K562 (cell line): ENCODE results near the gene PRMT7. TPM values are rescaled to one million over a fixed set of nuclear protein-coding genes. Genes with fewer than 3 reads are reported as not detected.

Source experiments
- ATAC-seq: fragments of 200-7000 bp; cut with Tn5 transposase; 3 replicates; pipeline ENCODE4 v1.9.1; 2020; ENCODE audit warnings: moderate library complexity
- BruUV-seq: library from RNA; stranded (reverse); fragments of 400-500 nt; replicated peaks from 2 replicates; lab custom pipeline; 2021; lab: Mats Ljungman, UMichigan
- CTCF ChIA-PET: fragments of 300-600 bp; formaldehyde crosslinking; extraction: SDS; loops from one replicate; lab custom pipeline; 2021; ENCODE audit warnings: low intra/inter-chr PET ratio; lab: Yijun Ruan, JAX
- POLR2A ChIA-PET: fragments of 300-600, 350-650 bp; sonication (Branson Sonifier 250); formaldehyde crosslinking; extraction: SDS; loops from one replicate; lab custom pipeline; 2021; ENCODE audit warnings: antibody characterized with exemption, inconsistent platforms; lab: Yijun Ruan, JAX
- DNase-seq, 4 experiments: peaks; one replicate each; pipeline versions ENCODE4 v3.0.0 to v3.0.0-alpha.2; 2011 to 2018; ENCODE audit warnings: low spot score in 3 of 4, mixed read lengths in 3 of 4; ENCODE audit errors: extremely low read depth in 1 of 4
- FAIRE-seq: peaks from 2 replicates; lab custom pipeline; 2011; peaks lifted over from hg19 to GRCh38; lab: Jason Lieb, UNC
- H2AFZ ChIP-seq: 2 replicates; pipeline ENCODE4 v1.6.0; 2011; ENCODE audit warnings: low read depth, low read length, control low read depth, inconsistent platforms
- H3K27ac ChIP-seq: fragments of 200-600 bp; 3 replicates; pipeline ENCODE4 v1.8.0; 2011; ENCODE audit warnings: low read depth, mild to moderate bottlenecking, control low read depth, inconsistent platforms, low read length, moderate library complexity, mixed read lengths; ENCODE audit errors: extremely low read depth
- H3K27me3 ChIP-seq, 2 experiments: fragments of 300-600 bp in 1 of 2; 2 replicates in 1 of 2; 3 replicates in 1 of 2; pipeline versions ENCODE4 v1.6.0 to v1.8.0; 2011; ENCODE audit warnings: inconsistent platforms in 2 of 2, low read length in 2 of 2, mild to moderate bottlenecking in 1 of 2, mixed read lengths in 1 of 2, moderate library complexity in 1 of 2; ENCODE audit not compliant: control insufficient read depth in 2 of 2, insufficient read depth in 2 of 2
- H3K36me3 ChIP-seq: fragments of 300-600 bp; 3 replicates; pipeline ENCODE4 v1.8.0; 2011; ENCODE audit warnings: mild to moderate bottlenecking, low read length, inconsistent platforms; ENCODE audit not compliant: control insufficient read depth, insufficient read depth
- H3K4me1 ChIP-seq, 2 experiments: fragments of 200-600 bp in 1 of 2; replicated peaks in 1 of 2; 2 replicates in 1 of 2; 3 replicates in 1 of 2; pipeline versions ENCODE4 v1.5.1 to v1.8.0; 2011; ENCODE audit warnings: inconsistent platforms in 2 of 2, low read length in 2 of 2, mild to moderate bottlenecking in 1 of 2, mixed read lengths in 1 of 2, moderate library complexity in 1 of 2; ENCODE audit not compliant: control insufficient read depth in 2 of 2, insufficient read depth in 2 of 2
- H3K4me2 ChIP-seq: 2 replicates; pipeline ENCODE4 v1.6.1; 2011; ENCODE audit warnings: low read length, control low read depth, inconsistent platforms, mixed read lengths; ENCODE audit not compliant: insufficient read depth
- H3K4me3 ChIP-seq: fragments of 200-600 bp; sonication (generic), shearing (Covaris generic); 2 replicates; pipeline ENCODE4 v1.5.1; 2016; ENCODE audit warnings: control low read depth, inconsistent platforms
- H3K79me2 ChIP-seq: fragments of 200-600 bp; 3 replicates; pipeline ENCODE4 v1.8.0; 2011; ENCODE audit warnings: low read length, inconsistent platforms; ENCODE audit not compliant: control insufficient read depth, insufficient read depth
- H3K9ac ChIP-seq, 2 experiments: 2 replicates each; pipeline versions ENCODE4 v1.6.0 to v1.6.1; 2011; ENCODE audit warnings: low read depth in 2 of 2, low read length in 2 of 2, control low read depth in 1 of 2, inconsistent platforms in 1 of 2, mild to moderate bottlenecking in 1 of 2, mixed read lengths in 1 of 2; ENCODE audit not compliant: insufficient read depth in 1 of 2
- H3K9me1 ChIP-seq: one replicate; pipeline ENCODE4 v1.6.0; 2011; ENCODE audit warnings: inconsistent platforms, mild to moderate bottlenecking, low read length, moderate library complexity; ENCODE audit not compliant: control insufficient read depth, insufficient read depth
- H3K9me3 ChIP-seq: replicated peaks from 2 replicates; pipeline ENCODE4 v1.5.1; 2011; ENCODE audit warnings: low read depth, low read length, inconsistent platforms; ENCODE audit not compliant: control insufficient read depth, insufficient read depth
- H4K20me1 ChIP-seq: replicated peaks from 2 replicates; pipeline ENCODE4 v1.6.1; 2011; ENCODE audit warnings: low read length, inconsistent platforms, mixed read lengths; ENCODE audit not compliant: control insufficient read depth, insufficient read depth
- BRF1 ChIP-seq: IDR thresholded peaks from 3 replicates; pipeline ENCODE4 v1.6.1; 2011; ENCODE audit warnings: borderline replicate concordance, mild to moderate bottlenecking; ENCODE audit not compliant: insufficient read length; ENCODE audit errors: extremely low read depth
- POLR2G ChIP-seq: fragments of 200-400 bp; formaldehyde crosslinking; IDR thresholded peaks from 2 replicates; pipeline ENCODE4 v1.6.1; 2017; ENCODE audit warnings: low read depth, mild to moderate bottlenecking, antibody characterized with exemption, low read length, moderate library complexity
- WGBS: fragments of 100-300 bp; shearing (Covaris generic); methylation state at CpG from one replicate; pipeline ENCODE4 v1.1.6; 2016; ENCODE audit warnings: low coverage, mixed read lengths; ENCODE audit not compliant: insufficient coverage; ENCODE audit errors: missing lambda C conversion rate; 5-methylcytosine and 5-hydroxymethylcytosine counted together
- in situ Hi-C: fragments of 300-500 bp; cut with MboI; formaldehyde crosslinking; loops from 4 replicates; pipeline ENCODE4 v1.15.0; 2018; ENCODE audit warnings: inconsistent platforms, mixed read lengths
- intact Hi-C: fragments of 100-400 bp; cut with micrococcal nuclease; formaldehyde crosslinking; loops from 2 replicates; pipeline ENCODE4 v1.14.2; 2022
- polyA plus RNA-seq, 8 experiments: library from polyadenylated mRNA; depleted of rRNA in 4 of 8; stranded (reverse) in 5 of 8; unstranded in 3 of 8; fragments of >200 nt; fragmentation: Nextera tagmentation in 2 of 8; fragmentation: Illumina TruSeq in 1 of 8; extraction: Ambion mirVana in 2 of 8; extraction: Trizol in 1 of 8; gene quantifications; 2 replicates each; pipeline versions ENCODE4 v1.2.1 to v1.2.3, GENCODE V29; 2011 to 2014; ENCODE audit warnings: inconsistent platforms in 1 of 8, missing spikeins in 1 of 8
- total RNA-seq, 7 experiments: library from RNA; depleted of rRNA in 6 of 7; stranded (reverse); fragments of >200 nt in 6 of 7; fragmentation: Illumina TruSeq in 2 of 7; extraction: Trizol in 2 of 7; gene quantifications; 2 replicates each; pipeline versions ENCODE4 v1.2.1 to v1.2.3, GENCODE V29; 2011 to 2021; ENCODE audit warnings: low replicate concordance in 1 of 7

The PRMT7 gene
- total and polyA plus RNA-seq, 9 of the 15 experiments (the other 6 are each of a cell fraction or from before 2014, with no cell fraction given): 6.4 to 88.8 (median 73.1) TPM

- H3K27ac ChIP-seq: no peak overlapping the region
- POLR2A ChIA-PET: interaction anchor here (0.7 to 1.6 kb wide), 5 partner anchors 8 to 640 kb away, joined by 3 to 5 read pairs (median 4); no protein-coding TSS in a partner anchor
- H3K27me3 ChIP-seq: peaks cover 0 to 16% of the 10 kb centered on the region in 2 experiments; a peak in 3 of 5 replicates
- no TSS peak for BruUV-seq
- H3K9ac ChIP-seq: peak overlapping the region in 1 of 2 experiments; percentile 68; a peak in 1 of 4 replicates
- CTCF ChIA-PET: no interaction called here
- no peaks in the 10 kb centered on the region for H3K79me2 ChIP-seq
- FAIRE-seq (no peak), ATAC-seq (no peak), DNase-seq (no peak)
- H3K9me3 ChIP-seq: no peaks in the 10 kb centered on the region
- no peaks in the 10 kb centered on the region for H3K9me1 ChIP-seq
- no peaks in the 10 kb centered on the region; the same call in 2 of the 3 replicates for H3K36me3 ChIP-seq
- TF ChIP-seq BRF1: no peak
- peak; percentile 2; the same call in 1 of the 2 replicates for TF ChIP-seq POLR2G
- H3K4me1 ChIP-seq: peaks cover 9 to 56% of the 10 kb centered on the region in 2 experiments; a peak in 3 of 5 replicates
- in situ Hi-C loops: no loop called here
- intact Hi-C loops: no loop called here
- H3K4me3 ChIP-seq: no peak overlapping the region
- peaks cover 11% of the 10 kb centered on the region for H4K20me1 ChIP-seq
- no peak overlapping the region for H3K4me2 ChIP-seq
- H2AFZ ChIP-seq: peak overlapping the region; percentile 12; the same call in 1 of the 2 replicates
- WGBS: 24% methylated on average over 18 of the region's 22 CpGs
These were observed 53.1 kb downstream of the PRMT7 start for GRCh38 chr16:68363658-68364521.
